Left ventricle myocardium superior (tissue), 1 donor: ENCODE data around the gene C1orf50. TPM values are rescaled to one million over a fixed set of nuclear protein-coding genes. Genes with fewer than 3 reads are reported as not detected.
A peak's percentile ranks its signal among the peaks of the same experiment; 100 is the strongest.
"Not testable (repeated sequence)": the region's sequence is repeated elsewhere in the genome, so short reads cannot be mapped to it uniquely, and the experiment has no call there.

Source experiments
- ATAC-seq: fragments of 200-7000 bp; cut with Tn5 transposase; one replicate; pipeline ENCODE4 v1.9.1; 2020; ENCODE audit warnings: mild to moderate bottlenecking, moderate library complexity
- DNase-seq: peaks from one replicate; pipeline ENCODE4 v3.0.0-alpha.2; 2020
- intact Hi-C: fragments of 100-400 bp; cut with micrococcal nuclease; formaldehyde crosslinking; loops from one replicate; pipeline ENCODE4 v1.11.0; 2022
- long read RNA-seq: library from polyadenylated mRNA; unstranded; transcript quantifications from one replicate; pipeline ENCODE4 v2.0.0, GENCODE V29; 2021
- total RNA-seq: library from RNA; stranded (reverse); fragmentation: NEBNext Ultra II Directional; extraction: Animal tissue kit (Norgen Biotek cat#: 25700); gene quantifications from one replicate; pipeline ENCODE4 v1.2.1, GENCODE V29; 2021
- donor health status: DM: no; HTN: yes; CAD: no; lungs with severe emphysema.

The C1orf50 gene
- total RNA-seq: 10.4 TPM
- long read RNA-seq, full-length matches to known transcripts: 10 of 14 reads
- long read RNA-seq, partial matches to known transcripts: 0 of 14 reads
- long read RNA-seq, other reads (novel, unspliced or antisense): 4 of 14 reads

- intact Hi-C loops: no loop called here
- ATAC-seq (peak; percentile 96), DNase-seq (peak; percentile 100)
Observed at GRCh38 chr1:42766741-42767509, at the start of gene C1orf50, which contains the start of gene P3H1. C1orf50 (plus strand) TSS chr1:42767249; CDS start chr1:42767312, 63 bp downstream. P3H1 (minus strand) TSS chr1:42767028; CDS start chr1:42766971, 57 bp downstream.

DNA sequence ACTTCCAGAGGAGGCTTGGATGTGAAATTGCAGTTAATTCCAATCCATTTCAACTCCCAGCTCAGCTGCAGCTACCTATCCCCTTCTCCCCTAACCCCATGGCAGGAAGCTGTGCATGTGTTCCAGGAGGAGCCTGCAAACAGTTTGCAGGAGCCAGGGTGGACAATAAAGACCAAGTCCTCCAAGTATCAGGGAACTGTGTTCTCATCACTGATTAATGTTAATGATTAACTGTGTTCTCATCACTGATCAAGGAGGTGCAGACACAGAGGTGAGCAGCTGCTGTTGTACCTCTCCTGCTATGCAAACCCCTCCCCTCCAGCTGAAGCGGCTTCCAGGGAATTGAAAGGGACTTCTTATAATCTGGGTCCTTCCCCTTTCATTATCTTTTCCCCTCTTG is 46.2 kb upstream of the C1orf50 start:
- ATAC-seq (no peak), DNase-seq (no peak)
- intact Hi-C loops: no loop called here

- intact Hi-C loops: no loop called here
- ATAC-seq (no peak), DNase-seq (no peak)
Observed at GRCh38 chr1:42721926-42722325, 45.1 kb upstream of the C1orf50 start.

DNA sequence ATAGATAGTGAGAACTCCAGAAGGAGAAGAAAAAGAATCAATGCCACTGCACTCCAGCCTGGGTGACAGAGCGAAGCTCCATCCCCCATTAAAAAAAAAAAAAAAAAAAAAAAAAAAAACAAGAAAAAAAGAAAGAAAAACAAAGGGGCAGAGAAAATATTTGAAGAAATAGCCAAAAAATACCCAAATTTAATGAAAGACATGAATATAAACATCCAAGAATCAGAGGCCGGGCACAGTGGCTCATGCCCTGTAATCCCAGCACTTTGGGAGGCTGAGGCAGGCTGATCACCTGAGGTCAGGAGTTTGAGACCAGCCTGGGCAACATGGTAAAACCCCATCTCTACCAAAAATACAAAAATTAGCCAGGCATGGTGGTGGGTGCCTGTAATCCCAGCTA is 44.6 kb upstream of the C1orf50 start:
- ATAC-seq, intact Hi-C loops, DNase-seq: not testable (repeated sequence)

DNA sequence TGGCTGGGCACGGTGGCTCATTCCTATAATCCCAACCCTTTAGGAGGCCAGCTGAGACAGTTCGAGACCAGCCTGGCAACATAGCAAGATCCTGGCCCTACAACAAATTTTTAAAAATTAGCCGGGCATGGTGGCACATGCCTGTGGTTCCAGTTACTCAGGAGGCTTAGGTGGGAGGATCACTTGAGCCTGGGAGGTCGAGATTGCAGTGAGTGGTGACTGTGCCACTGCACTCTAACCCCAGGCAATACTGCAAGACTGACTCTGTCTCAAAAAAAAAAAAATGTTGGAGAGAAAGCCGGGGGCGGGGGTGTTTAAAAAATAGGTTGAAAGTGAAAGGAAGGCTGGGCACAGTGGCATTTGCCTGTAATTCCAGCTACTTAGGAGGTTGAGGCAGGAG is 43.5 kb upstream of the C1orf50 start:
- intact Hi-C loops: no loop called here
- ATAC-seq: no peak
- DNase-seq: no peak

- DNase-seq, intact Hi-C loops, ATAC-seq: not testable (repeated sequence)
Observed at GRCh38 chr1:42725820-42726219, 41.2 kb upstream of the C1orf50 start.

DNA sequence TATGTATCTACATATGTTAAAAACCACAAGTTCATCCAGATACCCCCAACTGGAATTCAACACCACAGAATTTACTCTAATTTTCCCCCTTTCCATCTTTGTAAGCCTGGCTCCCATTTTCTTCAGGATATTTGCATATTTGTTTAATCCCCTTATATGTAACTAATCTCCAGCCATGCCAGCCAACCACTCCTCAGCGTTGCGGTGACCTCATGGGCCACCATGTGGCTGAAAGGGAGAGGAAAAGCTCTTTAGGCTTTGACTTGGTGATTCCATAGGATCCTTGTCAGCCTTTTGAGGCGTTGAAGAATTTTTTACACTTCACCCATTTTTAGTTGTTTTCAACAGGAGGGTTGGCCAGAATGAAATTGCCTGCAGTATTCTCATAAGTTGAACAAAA is 37.0 kb upstream of the C1orf50 start:
- no peak for DNase-seq
- intact Hi-C loops: no loop called here

DNA sequence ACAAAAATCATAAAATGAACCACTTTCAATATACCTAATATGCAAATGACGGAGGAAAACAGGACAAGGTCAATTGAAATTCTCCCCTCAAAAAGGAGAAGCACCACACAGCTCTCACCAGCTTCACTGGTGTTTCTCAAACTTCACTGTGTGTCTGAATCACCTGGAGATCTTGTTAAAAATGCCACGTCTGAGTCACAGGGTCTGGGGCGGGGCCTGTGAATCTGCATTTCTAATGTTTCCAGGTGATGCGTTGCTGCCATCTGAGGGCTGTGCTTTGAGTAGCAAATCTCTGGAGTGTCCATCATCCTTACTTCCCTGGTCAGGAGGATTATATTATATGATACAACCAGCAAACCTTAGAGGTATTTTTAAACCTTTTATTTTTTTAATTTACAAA is 36.1 kb upstream of the C1orf50 start:
- DNase-seq: no peak
- intact Hi-C loops: no loop called here
- ATAC-seq: no peak

More for the DNA sequence above, 37.0 kb upstream of the C1orf50 start:
- no peak for ATAC-seq

DNA sequence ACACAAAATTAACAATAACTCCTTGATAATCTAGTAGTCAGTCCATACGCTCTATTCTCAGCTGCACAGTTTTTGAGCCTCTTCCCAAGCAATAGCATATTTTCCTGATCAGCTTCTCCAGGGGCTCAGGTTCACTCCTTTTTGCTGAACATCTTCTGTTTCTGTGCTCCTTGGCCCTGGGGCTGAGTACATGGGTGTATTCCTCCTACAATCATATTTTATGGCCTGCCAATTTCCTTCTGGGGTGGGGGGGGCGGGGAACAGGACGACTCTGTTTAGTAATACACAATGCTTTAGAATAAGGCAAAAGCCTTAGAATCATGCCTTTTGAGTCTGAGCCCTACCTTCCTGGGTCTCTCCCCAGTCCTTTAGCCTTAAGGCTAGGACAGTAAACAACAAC is 35.5 kb upstream of the C1orf50 start:
- DNase-seq (no peak), ATAC-seq (no peak)
- intact Hi-C loops: no loop called here

- DNase-seq (no peak), ATAC-seq (no peak)
- intact Hi-C loops: no loop called here
Observed at GRCh38 chr1:42732126-42732680, 34.8 kb upstream of the C1orf50 start.

- intact Hi-C loops: no loop called here
- DNase-seq: no peak
- no peak for ATAC-seq
Observed at GRCh38 chr1:42733415-42734200, 33.4 kb upstream of the C1orf50 start.

- DNase-seq (no peak), ATAC-seq (no peak)
- intact Hi-C loops: no loop called here
Observed at GRCh38 chr1:42734201-42735035, 32.6 kb upstream of the C1orf50 start.

DNA sequence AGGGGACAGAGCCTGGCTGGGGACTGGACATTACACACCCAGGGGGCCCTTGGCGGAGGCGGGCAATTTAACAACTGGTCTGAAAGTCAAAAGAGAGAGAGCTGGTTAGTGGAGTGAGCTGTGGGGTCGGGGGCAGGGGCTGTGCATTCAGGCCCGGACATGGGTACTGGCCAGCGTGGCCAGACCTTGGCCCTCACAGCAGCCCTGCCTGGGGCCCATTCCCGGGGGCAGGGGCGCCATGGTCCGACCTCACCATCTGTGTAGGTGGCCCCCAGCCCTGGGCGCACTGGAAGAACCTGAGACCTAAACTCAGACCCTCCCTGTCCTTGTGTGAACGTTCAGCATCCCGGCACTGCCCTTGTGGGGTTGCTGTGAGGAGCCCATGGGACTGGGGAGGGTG is 32.0 kb upstream of the C1orf50 start:
- intact Hi-C loops: no loop called here
- ATAC-seq: no peak
- no peak for DNase-seq

GRCh38 chr1:42735477-42736105 is 31.5 kb upstream of the C1orf50 start:
- no peak for DNase-seq
- intact Hi-C loops: no loop called here
- no peak for ATAC-seq

DNA sequence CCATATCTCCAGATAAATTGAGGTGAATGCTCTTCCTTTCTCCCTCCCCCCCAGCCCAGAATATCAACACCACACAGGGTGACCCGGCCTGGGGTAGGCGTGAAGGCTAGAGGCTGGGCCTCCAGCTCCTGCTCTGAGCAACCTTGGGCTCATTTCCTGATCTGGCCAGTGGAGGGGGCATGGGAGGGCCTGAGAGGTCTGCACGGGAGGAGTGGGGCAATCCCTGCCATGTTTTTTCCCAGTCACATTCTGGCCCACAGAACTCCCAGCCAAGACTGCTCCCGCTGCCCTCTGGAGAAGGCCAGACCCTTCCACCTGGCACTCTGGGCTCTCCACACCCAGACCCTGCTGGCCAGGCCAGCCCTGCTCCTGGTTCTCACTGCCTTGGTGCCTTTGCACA is 30.9 kb upstream of the C1orf50 start:
- intact Hi-C loops: no loop called here
- DNase-seq: no peak

DNA sequence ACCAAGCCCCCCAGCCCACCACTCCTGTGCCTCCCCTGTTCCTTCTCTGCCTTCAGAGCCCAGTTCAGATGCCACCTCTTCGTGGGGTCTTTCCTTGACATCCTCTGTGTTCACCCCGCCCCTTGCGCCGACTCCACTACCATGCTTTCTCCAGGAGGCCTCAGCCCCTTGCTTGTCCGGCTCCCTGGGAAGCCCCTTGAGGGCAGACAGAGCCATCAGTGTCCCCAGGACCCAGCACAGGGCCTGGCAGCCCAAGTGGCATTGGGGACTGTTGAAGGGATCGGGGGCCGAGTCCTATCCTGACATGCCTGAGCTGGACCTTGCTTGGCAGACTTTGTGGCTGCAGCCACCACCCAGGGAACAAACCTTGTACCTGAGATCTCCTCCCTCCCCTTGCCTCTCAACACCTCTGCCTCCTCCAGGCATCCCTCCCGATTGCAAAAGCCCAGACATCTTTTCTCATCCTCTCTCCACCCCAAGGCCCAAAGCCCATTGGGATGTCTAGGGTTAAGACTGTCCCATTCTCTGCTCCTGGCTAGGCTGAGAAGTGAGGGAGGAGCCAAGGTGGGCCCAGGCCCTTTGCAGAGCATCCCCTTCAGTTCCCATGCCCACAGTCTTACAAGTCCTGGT is 30.4 kb upstream of the C1orf50 start:
- DNase-seq (no peak), ATAC-seq (no peak)
- intact Hi-C loops: no loop called here

More for the DNA sequence above, 30.9 kb upstream of the C1orf50 start:
- peak; percentile 20 for ATAC-seq

DNA sequence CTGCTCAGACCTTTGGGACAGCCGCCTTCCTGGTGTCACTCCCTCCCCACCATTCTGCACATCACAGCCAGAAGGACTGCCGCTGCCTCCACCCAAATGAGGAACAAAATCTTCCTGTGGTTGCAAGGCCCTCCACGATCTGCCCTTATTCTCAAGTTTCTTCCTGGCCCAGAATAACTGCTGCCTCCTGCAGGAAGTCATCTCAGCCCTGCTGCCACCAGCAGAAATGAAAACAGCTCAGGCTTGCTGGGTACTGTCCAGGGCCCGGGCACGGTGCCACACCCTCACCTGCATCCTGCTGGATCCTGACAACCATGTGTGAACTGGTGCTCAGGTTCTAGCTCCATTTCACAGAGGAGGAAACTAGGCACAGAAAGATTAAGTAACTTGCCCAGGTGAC is 29.8 kb upstream of the C1orf50 start:
- ATAC-seq (peak; percentile 46), DNase-seq (no peak)
- intact Hi-C loops: no loop called here

DNA sequence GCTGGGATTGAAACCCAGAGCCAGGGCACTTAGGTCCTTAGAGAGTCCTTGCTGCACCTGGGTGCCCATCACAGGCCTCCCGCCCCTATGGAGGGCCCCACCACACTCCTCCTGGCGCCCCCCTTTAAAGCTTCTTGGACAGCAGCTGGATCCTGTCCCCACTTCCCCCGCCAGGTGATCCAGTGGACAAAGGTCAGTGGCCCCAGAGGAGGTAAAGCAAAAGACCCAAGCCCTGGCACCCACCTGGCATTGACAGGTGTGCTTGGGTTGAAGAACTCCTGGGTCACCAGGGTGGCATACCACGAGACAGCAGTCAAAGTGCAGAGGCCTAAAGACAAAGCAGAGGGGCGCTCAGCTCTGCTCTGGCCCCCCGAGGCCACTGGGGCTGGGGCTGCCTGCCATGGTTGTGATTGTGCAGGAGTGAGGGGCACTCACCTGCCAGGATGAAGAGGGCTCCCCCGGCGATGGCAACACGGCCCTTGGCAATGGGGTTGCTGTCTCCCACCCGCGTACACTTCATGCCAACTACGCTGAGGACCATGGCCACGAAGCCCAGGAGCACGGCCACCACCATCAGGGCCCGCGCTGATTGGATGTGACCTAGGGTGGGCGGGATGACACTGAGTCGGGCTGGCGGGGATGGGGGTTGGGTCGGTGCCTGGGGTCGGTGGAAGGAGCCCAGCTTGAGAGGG is 28.9 kb upstream of the C1orf50 start:
- ATAC-seq: no peak
- DNase-seq: no peak
- intact Hi-C loops: no loop called here
